ENCODE results near the gene TEX44.

The TEX44 gene

DNA sequence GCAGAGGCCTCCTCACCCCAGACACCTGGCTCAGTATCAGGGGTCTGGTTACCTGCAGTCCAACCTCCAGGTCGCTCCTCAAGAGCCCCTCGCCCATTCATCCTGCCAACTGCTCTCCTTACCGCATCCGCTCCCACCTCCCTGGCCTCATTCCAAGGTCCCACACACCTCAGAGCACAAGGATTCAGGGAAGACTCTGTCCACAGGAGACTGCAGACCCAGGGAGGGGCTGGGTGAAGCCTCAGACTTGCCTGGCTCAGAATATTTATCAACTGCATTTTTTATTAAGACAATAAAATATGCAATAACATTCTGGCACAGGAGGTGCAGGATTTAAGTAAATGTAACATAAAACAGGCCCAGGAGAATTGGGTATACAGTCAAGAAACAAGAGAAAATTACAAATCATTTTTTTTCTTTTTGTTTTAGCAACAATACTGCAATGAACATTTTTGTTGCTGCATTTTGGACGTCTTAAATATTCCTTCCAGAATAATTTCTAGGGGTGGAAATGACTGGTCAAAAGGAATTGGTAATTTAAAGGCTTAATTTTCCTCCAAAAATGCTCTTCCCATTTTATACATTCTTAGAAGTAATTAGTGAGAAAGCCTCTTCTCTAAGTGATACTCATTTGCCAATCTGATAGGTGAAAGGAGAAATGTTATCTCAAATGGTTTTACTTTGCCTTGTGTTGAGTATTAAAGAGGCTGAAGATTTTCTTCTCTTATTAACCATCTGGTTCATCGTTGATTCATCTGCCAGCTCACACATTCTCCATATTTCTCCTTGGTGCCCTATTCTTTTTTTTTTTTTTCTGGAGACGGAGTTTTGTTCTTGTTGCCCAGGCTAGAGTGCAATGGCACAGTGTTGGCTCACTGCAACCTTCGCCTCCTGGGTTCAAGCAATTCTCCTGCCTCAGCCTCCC is 42.5 kb downstream of the TEX44 start:
- DNase-seq: no peak

DNA sequence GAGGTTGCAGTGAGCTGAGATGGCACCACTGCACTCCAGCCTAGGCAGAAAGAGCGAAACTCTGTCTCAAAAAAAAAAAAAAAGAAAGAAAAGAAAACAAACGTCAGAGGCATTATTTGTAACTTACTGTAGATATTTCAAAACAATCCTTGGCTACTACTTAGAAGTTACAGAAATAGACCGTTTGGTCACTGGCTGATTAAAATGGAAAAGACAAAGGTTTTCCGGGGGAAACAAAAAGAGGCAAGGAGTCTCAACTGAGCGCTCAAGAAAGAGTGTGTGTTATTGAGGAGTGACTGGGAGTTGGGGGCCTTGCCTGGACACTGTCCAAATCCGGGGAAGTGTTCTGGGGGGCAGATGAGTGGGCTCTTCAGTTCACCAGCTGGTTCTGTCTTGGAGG is 47.6 kb downstream of the TEX44 start:
- no peak for DNase-seq

DNA sequence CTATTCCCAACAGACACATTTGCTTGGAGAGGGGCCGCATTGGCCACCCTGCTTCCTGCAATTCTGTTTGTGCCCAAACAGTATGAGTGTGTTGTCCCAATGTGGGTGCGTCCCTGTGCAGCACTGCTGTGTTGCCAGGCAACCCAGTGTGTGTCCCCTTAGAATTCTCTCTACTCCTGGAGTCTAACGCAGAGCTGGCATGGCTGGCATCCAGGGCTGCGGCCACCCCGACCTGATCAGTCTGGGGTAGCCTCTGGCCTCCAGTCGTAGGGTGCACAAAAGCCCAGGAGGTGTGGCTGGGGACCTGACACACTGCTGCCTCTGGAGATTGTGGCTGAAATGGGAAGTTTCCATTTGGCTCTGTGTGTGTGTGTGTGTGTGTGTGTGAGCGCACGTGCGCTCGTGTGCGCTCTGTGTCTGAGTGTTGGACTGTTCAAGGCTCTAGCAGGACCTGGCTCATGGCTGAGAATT is 48.0 kb downstream of the TEX44 start:
- DNase-seq: no peak

DNA sequence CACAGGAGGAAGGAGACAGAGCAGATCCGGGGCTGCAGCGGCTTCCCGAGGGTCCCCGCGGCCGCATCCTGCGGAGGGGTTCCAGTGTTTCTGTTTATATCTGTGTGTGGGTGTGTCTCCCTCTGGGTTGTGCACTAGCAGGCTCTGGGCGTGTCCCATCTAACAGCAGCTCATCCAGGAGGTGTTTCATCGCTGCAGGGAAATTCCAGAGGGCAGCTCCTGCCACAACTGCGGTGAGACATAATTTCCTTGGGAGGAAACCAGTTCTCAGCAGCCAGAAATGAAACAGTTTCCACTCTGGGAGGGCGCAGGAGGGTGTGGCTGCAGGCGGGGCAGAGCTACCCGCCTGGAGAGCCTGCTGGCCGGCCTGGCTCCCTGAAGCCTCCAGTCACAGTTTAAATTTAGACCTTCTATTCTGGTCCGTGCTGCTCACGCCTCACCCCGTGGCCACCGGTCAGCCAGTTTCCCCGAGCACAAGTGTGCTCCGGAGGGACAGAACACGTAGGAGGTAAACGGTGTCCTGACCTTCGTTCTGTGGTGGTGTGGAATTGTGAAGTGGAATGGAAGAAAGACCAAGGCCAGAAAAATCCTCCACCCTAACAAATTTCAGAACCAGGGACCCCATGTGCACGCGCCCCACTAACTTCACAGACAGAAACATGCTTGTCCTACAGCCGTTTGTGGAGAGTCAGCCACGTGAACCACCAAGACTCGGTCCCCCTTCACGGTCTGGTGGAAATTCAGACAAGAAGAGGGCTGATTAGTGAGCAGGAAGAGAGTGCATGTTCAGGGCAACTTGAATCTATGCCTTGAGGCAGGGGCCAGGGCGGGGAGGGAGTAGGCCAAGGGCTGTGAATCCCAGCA is 50.2 kb downstream of the TEX44 start:
- no peak for DNase-seq

DNA sequence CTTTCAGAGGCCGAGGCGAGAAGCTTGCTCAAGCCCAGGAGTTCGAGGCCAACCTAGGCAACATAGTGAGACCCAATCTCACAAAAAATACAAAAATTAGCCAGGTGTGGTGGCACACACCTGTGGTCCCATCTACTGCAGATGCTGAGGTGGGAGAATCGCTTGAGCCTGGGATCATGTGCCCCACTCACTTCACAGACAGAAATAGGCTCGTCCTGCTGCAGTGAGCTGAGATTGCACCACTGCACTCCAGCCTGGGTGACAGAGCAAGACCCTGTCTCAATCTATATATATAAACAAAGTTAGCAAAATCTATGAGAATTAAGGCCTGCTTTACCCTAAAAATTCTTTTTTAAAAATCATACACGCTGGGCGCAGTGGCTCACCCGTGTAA is 50.8 kb downstream of the TEX44 start:
- DNase-seq: no peak
